Measurements from ENCODE around the gene ADIPOQ. TPM values are rescaled to one million over a fixed set of nuclear protein-coding genes. Genes with fewer than 3 reads are reported as not detected.

ADIPOQ gene
- total and polyA plus RNA-seq, 2 donors (not counting 1 experiment from before 2014, with no cell fraction given): not detected

DNA sequence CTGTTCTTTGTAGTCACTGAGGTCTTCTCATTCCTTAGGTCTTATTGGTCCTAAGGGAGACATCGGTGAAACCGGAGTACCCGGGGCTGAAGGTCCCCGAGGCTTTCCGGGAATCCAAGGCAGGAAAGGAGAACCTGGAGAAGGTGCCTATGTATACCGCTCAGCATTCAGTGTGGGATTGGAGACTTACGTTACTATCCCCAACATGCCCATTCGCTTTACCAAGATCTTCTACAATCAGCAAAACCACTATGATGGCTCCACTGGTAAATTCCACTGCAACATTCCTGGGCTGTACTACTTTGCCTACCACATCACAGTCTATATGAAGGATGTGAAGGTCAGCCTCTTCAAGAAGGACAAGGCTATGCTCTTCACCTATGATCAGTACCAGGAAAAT lies 11.6 kb downstream of the ADIPOQ start:
- Histone ChIP-seq H2AFZ (ENCODE audit: insufficient read depth, low read depth, low read length, poor library complexity, severe bottlenecking) (no peak overlapping the region), H3K4me2 (replicated peaks; ENCODE audit: low read depth, low read length, poor library complexity, severe bottlenecking) (no peak overlapping the region), H3K27me3 (replicated peaks in 1 of 4; ENCODE audit: control extremely low read depth in 1 of 4, control insufficient read depth in 3 of 4, insufficient read depth in 4 of 4, low read length in 3 of 4) (no peaks in the 10 kb centered on the region), H3K4me1 (ENCODE audit: control insufficient read depth in 2 of 2, insufficient read depth in 2 of 2, low read length in 2 of 2) (peaks cover 9 to 10% of the 10 kb centered on the region in 2 donors), H3K9ac (ENCODE audit: low read length) (no peak overlapping the region), H3K9me3 (ENCODE audit: control extremely low read depth in 1 of 3, control insufficient read depth in 2 of 3, insufficient read depth in 1 of 3, low read length in 2 of 3) (peaks cover 6 to 10% (median 6%) of the 10 kb centered on the region in 3 donors), H3K36me3 (replicated peaks in 1 of 2; ENCODE audit: control extremely low read depth in 1 of 2, control insufficient read depth in 1 of 2, extremely low read depth in 1 of 2, insufficient read depth in 2 of 2, low read length in 1 of 2) (no peaks in the 10 kb centered on the region), H3K27ac (ENCODE audit: low read length in 2 of 2) (no peak overlapping the region), H4K20me1 (ENCODE audit: control insufficient read depth, insufficient read depth, low read length, poor library complexity, severe bottlenecking) (no peaks in the 10 kb centered on the region), H3K4me3 (ENCODE audit: control extremely low read depth in 1 of 5, extremely low read depth in 1 of 5, insufficient read depth in 1 of 5, low read depth in 2 of 5, low read length in 4 of 5) (no peak overlapping the region), H3K79me2 (ENCODE audit: control insufficient read depth, insufficient read depth, low read length) (peaks cover 8% of the 10 kb centered on the region)
- intact Hi-C loops (cut with micrococcal nuclease): no loop called here
- POLR2A ChIA-PET: no interaction called here
- Mint-ChIP-seq H3K27me3 (no peaks in the 10 kb centered on the region), H3K9me3 (ENCODE audit: insufficient read depth) (no peaks in the 10 kb centered on the region), H3K4me1 (peaks cover 18% of the 10 kb centered on the region), H3K4me3 (no peak overlapping the region), H3K27ac (no peak overlapping the region)
- TF ChIP-seq, protein P1, sequence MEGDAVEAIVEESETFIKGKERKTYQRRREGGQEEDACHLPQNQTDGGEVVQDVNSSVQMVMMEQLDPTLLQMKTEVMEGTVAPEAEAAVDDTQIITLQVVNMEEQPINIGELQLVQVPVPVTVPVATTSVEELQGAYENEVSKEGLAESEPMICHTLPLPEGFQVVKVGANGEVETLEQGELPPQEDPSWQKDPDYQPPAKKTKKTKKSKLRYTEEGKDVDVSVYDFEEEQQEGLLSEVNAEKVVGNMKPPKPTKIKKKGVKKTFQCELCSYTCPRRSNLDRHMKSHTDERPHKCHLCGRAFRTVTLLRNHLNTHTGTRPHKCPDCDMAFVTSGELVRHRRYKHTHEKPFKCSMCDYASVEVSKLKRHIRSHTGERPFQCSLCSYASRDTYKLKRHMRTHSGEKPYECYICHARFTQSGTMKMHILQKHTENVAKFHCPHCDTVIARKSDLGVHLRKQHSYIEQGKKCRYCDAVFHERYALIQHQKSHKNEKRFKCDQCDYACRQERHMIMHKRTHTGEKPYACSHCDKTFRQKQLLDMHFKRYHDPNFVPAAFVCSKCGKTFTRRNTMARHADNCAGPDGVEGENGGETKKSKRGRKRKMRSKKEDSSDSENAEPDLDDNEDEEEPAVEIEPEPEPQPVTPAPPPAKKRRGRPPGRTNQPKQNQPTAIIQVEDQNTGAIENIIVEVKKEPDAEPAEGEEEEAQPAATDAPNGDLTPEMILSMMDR (IDR thresholded peaks at IDR 0.05): no peak
- no peak for TF ChIP-seq EZH2 (IDR thresholded peaks at IDR 0.05; ENCODE audit: borderline replicate concordance, insufficient read depth, low read depth, low read length, poor library complexity, severe bottlenecking)
- DNase-seq (no peak), ATAC-seq (ENCODE audit: low read depth) (no peak)
- CTCF ChIA-PET: no interaction called here
- 100% methylated on average over 7 of the region's 8 CpGs for WGBS (ENCODE audit: insufficient coverage)

DNA sequence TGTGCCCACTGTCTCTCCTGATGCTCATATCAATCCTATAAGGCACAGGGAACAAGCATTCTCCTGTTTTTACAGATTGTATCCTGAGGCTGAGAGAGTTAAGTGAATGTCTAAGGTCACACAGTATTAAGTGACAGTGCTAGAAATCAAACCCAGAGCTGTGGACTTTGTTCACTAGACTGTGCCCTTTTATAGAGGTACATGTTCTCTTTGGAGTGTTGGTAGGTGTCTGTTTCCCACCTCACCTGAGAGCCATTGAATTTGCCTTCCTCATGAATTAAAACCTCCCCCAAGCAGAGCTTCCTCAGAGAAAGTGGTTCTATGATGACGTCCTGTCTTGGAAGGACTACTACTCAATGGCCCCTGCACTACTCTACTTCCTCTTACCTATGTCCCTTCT lies 12.4 kb downstream of the ADIPOQ start:
- H3K27me3 Mint-ChIP-seq: no peaks in the 10 kb centered on the region
- Histone ChIP-seq H3K9me3 (ENCODE audit: control extremely low read depth in 1 of 3, control insufficient read depth in 2 of 3, insufficient read depth in 1 of 3, low read length in 2 of 3) (peaks cover 7 to 16% (median 11%) of the 10 kb centered on the region in 3 donors), H3K9ac (ENCODE audit: low read length) (no peak overlapping the region), H3K4me3 (ENCODE audit: control extremely low read depth in 1 of 5, extremely low read depth in 1 of 5, insufficient read depth in 1 of 5, low read depth in 2 of 5, low read length in 4 of 5) (no peak overlapping the region), H3K79me2 (ENCODE audit: control insufficient read depth, insufficient read depth, low read length) (peaks cover under 1% of the 10 kb centered on the region), H3K27ac (ENCODE audit: low read length in 2 of 2) (no peak overlapping the region), H3K4me1 (ENCODE audit: control insufficient read depth in 2 of 2, insufficient read depth in 2 of 2, low read length in 2 of 2) (peaks cover 4% of the 10 kb centered on the region in 2 donors), H3K36me3 (replicated peaks in 1 of 2; ENCODE audit: control extremely low read depth in 1 of 2, control insufficient read depth in 1 of 2, extremely low read depth in 1 of 2, insufficient read depth in 2 of 2, low read length in 1 of 2) (no peaks in the 10 kb centered on the region), H4K20me1 (ENCODE audit: control insufficient read depth, insufficient read depth, low read length, poor library complexity, severe bottlenecking) (no peaks in the 10 kb centered on the region), H3K27me3 (replicated peaks in 1 of 4; ENCODE audit: control extremely low read depth in 1 of 4, control insufficient read depth in 3 of 4, insufficient read depth in 4 of 4, low read length in 3 of 4) (no peaks in the 10 kb centered on the region), H2AFZ (ENCODE audit: insufficient read depth, low read depth, low read length, poor library complexity, severe bottlenecking) (no peak overlapping the region), H3K4me2 (replicated peaks; ENCODE audit: low read depth, low read length, poor library complexity, severe bottlenecking) (no peak overlapping the region)
- no peak for ATAC-seq (ENCODE audit: low read depth)
- peaks cover 14% of the 10 kb centered on the region for H3K4me1 Mint-ChIP-seq
- ChIA-PET CTCF (interaction anchor here (0.8 kb wide), 1 partner anchor 310 kb away, joined by 5 read pairs; no protein-coding TSS in a partner anchor), POLR2A (interaction anchor here (0.6 kb wide), 1 partner anchor 240 kb away, joined by 3 read pairs; no protein-coding TSS in a partner anchor)
- no peak overlapping the region for H3K27ac Mint-ChIP-seq
- no peak overlapping the region for H3K4me3 Mint-ChIP-seq
- WGBS (ENCODE audit: insufficient coverage): no CpG with 5 or more reads among the region's 1 CpG
- TF ChIP-seq EZH2 (IDR thresholded peaks at IDR 0.05; ENCODE audit: borderline replicate concordance, insufficient read depth, low read depth, low read length, poor library complexity, severe bottlenecking): no peak
- TF ChIP-seq, protein P1 (IDR thresholded peaks at IDR 0.05): no peak
- DNase-seq: no peak
- intact Hi-C loops (cut with micrococcal nuclease): no loop called here
- no peaks in the 10 kb centered on the region for H3K9me3 Mint-ChIP-seq (ENCODE audit: insufficient read depth)

Data from B cell (primary cell).